NCI-H2029 treated with DMSO at 0.1 percent for 48 hours (cell line): ENCODE data around the gene ZNF518B.
A peak's percentile ranks its signal among the peaks of the same experiment; 100 is the strongest.

Experiments
- DNase-seq: peaks from one replicate; lab custom pipeline; 2025; lab: John Stamatoyannopoulos, UW

Gene ZNF518B, protein sequence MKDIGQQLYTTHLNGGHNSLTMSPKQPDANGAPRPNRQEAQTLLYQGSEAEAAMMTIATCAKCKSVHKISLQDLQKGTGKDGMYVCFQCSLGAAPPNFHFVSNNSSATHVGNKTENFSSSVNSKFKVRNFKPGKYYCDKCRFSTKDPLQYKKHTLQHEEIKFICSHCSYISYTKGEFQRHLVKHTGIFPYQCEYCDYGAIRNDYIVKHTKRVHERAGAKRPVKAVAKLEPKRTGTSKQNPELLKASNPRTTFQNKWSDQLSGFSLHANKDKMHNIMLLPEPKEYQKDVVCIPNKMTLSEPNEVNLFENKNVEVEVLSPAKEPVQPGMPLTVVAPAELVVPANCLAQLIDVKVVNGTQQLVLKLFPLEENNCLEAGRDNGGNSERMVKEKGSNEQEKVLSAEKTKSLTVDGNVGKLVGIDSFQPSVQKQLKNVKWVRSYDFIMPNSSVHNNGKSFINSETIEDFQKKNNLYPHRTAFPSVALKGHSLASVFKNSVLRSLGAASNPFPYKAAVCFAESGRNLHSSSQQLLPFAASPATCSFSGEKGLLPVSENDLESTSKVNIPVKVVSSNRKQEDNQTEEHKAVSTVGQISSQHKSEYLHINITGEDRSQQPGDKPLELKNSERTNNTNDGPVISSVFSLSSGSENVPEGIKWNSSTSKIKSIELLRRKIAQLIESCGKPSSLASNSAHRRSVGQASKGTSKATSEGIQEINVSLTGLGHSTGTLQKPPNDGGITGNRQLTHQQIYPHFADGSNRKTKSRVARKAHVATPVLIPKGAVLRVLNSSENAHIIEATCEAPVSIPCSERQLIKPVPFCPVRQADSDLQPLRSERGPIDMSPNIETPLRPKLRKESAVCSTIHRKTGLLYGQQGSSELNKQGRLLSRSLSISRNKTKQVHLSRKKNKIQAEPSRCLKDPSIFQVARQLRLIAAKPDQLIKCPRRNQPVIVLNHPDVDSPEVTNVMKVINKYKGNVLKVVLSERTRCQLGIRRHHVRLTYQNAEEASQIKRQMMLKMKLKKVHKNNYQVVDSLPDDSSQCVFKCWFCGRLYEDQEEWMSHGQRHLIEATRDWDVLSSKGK

DNA sequence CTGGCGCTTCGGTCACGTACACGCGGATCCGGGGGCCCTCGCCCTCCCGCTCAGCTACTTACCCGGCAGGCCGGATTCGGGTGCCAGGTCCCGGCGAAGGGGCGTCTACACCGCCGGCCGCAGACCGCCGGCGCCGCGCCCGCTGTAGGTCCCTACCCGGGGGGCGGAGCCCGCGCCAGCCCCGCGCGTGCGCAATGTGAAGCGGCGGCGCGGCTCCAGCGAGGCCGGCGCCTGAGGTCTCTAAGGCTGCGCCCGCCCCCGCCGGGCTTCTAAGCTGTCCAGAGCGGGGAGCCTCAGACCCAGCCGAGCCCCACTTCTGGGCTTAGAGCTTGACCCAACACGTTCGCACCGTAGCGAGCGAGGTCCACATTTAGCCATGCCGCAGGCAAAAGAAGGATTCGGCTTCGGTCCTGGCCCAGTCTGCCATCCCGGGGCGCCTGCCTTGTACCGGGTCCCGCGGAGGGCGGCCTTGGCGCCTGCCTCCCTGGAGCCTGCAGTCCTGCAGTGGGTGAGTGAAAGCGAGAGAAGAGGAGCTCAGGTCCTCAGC, at the start of gene ZNF518B:
Gene ZNF518B, minus strand, starts transcription at position 172 of the 547 bp plus-strand sequence. CDS start 11,098 bp downstream, outside the sequence.
- DNase-seq, result peak; percentile 15

DNA sequence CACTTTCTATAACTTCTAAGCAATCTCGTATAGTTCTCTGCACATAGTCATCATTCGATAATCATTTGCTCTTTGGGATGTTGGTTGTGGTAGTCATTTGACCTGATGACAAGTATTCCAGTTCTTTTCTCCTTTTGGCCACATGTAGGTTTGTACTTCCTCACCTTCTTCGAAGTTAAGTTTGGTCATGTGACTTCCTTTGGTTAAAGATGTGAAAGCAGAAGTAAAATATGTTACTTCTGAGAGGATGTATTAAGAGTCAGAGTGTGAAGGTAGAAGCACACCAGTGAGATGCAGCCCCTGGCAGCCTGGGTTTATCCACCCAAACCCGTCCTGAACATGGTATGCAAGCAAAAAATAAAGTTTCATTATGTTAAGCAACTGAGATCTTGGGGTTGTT, 48.9 kb upstream of the ZNF518B start:
- no peak for DNase-seq

DNA sequence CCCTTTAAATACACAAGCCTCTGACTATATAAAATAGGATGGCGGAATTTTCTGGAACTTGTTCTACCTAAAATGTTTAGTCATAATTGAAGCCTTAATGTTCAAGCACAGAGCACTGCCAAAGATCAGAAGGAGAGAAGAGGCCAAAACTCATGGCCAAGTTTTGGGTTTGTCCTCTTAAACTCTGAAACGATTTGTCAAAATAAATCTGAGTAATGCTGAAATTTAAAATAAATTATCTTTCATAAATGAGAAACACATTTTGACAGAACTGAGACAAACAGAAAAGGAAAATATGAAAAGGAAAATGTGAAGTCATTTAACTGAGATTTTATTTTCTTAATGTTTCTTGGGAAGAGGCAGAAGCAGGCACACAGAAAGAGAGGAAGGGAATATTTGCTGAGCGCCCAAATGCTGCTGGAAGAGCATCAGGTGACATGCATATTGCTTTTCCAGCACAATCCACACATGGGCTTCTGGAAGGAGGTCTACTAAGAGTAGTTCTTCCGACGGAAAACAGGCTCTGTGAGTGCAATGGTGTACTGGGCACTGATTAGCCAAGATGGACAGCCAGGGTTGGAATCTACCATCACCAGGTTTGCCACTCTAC, 47.4 kb upstream of the ZNF518B start:
- no peak for DNase-seq

DNA sequence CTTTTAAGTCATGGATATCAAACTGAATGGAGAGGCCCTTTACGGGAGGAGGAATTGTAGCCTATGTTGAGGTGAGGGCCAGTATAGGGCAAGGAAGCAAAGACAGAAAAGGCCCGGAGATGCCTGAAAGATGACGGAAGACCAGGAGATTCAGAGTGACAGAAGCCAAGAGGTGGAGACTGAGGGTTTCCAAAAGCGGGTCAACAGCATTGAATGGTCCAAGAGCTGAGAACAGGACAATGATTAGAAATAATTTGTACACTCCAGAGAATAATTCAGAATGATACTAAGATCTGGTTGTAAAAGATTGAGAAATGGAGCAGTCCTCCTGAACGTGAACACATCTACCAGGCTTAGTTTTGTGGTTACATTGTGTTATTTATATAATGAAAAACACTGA, 45.5 kb upstream of the ZNF518B start:
- DNase-seq, result no peak

DNA sequence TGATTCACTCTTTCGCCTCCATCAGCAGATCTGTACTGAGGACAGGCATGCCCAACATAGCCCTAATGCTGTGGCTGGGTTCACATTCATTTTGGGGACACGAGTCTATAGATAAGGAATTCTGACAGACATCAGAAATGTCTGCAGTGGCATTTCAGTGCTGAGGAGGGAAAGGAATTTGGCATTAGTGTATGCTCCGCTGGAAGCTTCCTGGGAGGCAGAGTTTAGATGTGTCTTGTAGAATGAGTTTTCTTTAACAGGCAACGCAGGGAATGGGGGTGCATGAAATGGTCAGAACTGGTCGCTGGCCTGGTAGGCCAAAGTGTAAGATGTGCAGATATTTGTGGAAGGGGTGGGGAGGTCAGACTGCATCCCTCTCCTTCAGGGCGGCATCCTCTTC, 43.5 kb upstream of the ZNF518B start:
- DNase-seq, result no peak

DNA sequence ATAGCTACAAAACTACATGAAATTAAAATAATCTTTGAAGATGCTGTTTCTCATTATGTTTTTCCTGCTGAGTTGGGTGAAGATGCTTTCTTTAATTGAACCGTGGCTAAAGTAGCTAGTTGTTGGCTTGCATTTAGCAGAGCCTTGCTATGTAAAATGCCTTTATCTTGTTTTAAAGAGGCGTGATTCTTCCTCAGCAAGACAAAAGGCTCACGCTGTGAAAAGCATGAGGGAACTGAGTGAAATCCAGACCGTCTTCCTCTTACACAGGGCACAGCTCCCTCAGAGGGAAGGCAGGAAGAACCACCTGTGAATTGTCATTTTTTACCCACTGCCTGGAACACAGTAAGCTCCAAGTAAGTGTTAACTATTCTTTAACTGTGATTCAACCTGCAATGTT, 39.0 kb upstream of the ZNF518B start:
- no peak for DNase-seq

DNA sequence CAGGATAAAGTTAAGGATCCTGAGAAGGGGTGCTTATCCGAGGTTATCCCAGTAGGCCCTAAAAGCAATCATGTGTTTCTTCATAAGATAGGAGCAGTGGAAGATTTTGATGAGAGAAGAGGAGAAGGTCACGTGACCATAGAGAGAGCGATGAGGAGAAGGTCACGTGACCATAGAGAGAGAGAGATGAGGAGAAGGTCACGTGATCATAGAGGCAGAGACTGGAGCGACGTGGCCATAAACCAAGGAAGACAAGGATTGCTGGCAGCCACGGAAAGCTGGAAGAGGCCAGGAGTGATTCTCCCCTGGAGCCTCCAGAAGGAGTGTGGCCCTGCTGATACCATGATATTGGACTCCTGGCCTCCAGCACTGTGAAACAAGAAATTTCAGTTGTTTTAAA, 38.4 kb upstream of the ZNF518B start:
- DNase-seq, result no peak

DNA sequence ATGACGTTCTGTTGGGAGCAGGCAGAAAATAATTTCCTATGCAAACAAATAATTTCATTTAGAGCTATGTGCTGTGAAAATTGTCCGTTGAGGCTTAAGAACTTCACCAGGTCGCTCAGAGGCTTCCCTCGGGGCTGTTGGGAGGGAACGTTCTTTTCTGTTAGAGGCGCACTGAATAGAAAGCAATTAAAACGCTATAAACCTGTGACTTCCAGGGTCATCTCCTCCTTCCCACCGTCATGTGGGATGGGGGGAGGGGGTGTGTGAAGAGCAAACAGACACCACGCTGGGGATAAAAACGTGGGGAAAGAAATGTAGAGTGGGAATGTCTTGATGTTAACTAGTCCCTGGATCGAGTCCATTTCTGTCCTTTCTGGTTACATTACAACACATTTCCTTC, 35.2 kb upstream of the ZNF518B start:
- DNase-seq, result no peak

DNA sequence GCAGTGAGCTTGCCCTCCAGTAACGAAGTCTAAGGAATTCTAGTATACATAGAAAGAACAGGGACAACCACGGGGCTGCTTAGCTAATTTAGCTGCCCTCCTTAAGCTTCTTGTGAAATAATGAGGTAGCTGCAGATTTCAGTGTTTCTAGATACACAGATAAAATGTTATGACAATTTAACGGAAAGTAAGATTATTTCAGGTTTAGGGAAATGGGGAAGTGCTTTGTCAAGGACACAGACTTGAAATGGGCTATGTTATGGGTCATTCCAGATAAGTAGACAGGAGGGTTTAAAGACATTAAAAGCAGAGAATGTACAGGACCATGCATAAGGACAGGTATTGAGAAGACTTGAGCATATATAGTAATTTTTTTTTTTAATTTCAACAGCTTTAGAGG, 34.2 kb upstream of the ZNF518B start:
- no peak for DNase-seq

DNA sequence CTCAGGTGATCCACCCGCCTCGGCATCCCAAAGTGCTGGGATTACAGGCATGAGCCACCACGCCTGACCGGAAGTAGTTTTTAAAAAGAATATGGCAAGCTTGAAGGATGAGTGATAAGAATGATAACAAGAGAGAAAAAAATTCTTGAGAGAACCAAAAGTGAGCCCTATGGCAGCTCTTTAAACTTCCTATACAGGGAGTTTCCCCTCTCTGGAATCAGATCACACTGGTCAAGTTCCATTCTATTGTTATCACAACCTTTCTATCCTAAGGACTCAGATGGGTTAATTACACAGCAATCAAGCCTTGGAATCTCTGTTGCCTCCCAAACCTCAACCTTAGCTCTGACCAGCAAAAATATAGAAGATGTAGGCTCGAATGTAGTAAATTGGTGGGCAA, 33.8 kb upstream of the ZNF518B start:
- DNase-seq, result no peak

DNA sequence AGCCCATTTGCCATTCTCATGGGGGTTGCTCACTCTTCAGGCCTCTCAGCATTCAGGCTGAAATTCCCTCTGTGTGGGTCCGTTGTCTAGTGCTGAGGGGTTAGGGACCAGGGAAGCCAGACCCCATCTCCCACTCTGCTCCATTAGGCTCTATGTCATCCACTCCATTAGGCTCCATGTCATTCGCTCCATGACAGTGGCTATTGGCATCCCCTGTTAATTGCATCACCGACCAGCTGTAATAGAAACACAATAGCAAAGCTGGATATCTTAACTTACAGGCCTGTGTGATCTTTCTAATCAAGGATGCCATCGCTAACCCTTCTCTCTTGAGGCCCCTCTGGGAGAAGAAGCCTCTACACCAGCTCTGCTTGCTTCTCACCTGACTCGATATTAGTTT, 25.7 kb upstream of the ZNF518B start:
- no peak for DNase-seq

DNA sequence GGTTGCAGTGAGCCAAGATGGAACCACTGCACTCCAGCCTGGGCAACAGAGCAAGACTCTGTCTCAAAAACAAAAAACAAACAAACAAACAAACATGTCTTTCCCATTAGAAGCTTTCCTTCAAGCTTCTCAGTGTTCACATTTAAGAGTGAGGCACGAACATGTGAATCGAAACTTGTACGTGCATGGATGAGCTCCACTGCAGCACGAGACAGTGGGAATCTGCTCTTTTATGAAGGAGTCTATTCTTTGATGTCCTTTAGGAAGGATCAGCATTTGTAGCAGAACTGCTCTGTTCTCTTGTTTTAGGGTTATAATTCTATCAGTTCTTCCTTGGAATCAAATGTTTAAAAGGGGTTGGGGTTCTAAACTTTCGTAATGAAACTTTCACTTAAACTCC, 23.4 kb upstream of the ZNF518B start:
- no peak for DNase-seq

DNA sequence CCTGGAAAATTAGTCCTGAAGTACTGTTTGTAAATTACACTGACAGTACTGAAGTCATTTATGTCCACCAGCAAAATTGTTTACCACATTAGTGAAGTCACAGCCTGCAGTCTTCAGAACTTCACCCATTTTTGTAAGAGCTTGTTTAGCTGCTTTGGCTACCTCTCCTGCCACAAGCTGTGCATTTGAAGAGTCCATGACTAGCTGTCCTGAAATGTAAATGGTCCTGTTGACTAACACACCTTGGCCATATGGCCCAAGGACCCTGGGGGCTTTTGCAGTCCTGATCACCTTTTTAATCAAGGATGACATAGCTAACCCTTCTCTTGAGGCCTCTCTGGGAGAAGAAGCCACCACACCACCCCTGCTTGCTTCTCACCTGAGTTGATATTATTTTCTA, 21.4 kb upstream of the ZNF518B start:
- no peak for DNase-seq

DNA sequence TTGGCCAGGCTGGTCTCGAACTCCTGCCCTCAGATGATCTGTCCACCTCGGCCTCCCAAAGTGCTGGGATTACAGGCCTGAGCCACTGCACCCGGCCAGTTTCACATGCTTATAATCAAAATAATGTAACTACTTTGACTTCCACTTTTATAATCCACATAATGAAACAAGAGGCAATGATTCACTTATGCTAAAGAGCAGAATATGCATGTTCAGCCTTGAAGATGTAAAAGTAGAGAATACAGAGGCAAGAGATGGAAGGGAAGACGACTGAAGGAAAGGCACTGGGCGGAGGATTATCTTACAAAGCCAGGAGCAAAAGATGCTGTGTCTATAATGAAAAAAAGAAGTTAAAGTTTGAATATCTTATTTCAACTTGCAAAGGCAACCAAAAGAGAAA, 13.3 kb upstream of the ZNF518B start:
- no peak for DNase-seq

DNA sequence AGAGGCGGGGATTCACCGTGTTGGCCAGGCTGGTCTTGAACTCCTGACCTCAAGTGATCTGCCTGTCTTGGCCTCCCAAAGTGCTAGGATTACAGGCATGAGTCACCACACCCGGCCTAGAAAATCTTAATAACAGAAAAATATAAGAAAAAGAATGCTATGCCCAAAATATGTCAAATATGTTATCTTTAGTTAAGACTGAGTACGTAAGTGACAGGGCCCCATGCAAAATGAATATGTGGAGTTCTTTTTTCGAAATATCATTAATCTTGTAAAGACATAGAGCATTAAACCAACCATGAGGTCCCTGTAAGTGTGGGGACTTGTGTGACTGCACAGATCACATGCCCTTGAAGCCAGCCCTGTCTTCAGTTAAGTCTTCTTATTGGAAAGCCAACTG, 8.9 kb upstream of the ZNF518B start:
- no peak for DNase-seq

DNA sequence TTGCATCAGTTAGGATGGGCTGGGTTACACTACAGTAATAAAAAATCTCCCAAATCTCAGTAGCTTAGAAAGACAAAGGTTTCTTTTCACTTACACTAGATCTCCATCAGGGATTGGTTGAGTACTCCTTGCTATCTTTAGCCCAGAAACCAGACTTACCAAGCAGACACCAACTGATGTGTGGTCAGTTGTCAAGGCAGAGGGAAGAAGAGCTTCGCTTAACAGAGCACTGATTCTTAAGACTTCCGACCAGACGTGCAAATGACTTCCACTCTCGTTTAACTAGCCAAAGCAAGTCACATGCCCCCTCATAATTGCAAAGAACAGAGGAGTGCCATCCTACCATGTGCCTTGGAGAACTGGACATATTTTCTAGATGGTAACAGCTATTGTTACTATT, 5.7 kb upstream of the ZNF518B start:
- no peak for DNase-seq

DNA sequence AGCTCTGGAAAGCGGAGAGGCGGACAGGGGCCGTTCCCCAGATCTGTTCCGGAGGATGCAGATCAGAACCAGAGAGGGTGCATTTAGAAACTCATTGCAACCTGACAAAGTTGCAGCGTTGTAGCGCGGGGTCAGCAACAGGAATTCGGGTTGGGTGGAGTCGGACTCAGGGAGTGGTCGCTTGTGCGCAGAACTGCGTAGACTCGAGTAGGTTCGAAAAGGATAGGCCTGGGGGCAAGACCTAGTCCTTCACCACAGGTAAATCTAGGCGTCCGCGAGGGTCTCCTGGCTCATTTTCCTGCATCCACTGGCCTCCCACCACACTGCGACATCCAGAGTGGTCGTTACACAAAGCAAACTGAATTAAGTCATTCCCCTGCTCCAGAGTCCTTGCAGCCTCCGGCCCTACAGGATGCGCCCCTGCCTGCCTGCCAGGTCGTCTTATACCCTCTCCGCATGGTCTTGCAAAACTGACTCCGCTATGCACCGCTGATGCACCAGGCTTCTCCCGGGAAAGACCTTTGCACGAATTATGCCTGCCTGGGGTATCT, 4.7 kb upstream of the ZNF518B start:
- no peak for DNase-seq

DNA sequence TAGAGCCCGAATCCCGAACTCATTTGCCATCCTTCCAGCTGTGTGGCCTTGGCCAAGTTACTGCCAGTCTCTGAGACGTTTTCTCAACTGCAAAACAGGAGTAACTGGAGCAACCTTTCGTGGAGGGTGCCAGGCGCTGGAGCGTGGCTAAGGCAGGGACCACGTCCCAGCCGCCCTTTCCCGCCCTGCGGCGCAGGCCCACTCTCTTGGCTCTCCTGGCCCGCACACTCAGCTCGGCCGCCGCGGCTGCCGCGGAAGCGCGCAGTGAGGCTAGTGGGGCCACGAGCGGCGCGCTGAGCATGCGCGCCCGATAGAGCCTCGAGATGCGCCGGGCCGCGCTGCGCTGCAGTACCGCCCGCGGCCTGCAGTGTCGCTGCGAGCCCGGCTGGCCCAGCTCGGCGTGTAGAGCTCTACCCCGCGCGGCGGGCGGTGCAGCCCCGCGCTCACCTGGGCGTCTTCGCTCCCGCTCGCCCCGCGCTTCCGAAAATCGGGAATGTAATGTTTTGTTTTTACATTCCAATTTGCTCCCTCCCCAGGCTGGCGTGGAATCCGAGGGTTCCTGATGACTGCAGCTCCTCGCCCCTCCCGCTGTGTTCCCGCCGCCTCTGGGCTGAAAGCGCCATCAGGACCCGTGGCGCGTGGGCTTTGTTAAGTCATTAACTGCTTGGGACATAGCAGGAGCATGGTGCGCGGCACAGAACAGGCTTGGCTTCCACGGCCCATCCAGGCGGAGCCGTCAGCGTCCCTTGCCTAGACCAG, 4.0 kb upstream of the ZNF518B start:
- DNase-seq, result no peak

DNA sequence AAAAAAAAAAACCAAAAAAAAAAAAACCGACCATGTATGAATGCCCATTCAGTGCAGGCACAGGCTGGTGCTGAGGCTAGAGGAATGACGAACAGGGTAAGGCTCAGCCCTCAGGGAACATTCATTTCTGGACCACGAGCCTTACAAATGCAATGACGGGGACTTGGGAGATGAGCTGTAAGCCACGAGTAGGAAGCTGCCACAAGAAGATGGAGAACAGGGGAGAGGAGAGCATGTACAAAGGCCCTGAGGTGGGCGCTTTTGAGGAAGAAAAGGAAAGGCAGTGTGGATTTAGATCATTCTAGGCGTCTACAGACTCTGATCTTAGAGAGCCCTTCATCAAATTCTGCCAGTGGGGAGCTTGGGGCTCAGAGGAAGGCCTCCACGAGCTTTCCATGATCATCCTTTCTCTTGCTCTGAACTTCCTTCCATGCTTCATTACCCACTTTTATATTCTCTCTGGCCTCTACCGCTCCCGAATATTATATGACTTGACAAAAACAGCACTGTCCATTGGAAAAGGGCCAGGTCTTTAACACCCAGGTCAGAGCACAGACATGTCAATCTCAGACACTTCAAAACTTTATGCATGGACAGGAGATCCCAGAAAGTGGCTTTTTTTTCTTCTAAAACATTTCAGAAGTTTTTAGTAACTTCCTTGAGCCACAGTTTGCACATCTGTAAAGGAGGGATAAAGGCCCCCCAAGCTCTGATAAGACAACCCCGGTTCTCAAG, 3.3 kb upstream of the ZNF518B start:
- no peak for DNase-seq

DNA sequence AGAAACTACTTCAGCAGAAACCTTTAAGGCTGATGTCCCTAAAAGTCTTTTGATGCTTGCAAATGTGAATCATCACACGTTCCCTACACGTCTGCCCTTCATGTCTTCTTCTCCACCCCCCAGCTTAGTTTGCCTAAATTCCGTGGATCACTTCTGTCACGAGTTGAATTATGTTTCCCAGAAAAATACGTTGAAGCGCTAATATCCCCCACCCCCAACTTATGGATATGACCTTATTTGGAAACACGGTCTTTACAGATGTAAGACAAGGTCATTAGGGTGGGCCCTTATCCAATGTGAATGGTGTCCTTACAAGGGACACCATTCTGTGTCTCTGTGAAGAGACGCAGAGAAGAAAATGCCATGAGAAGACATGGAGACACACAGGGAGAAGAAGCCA, 2.1 kb upstream of the ZNF518B start:
- DNase-seq, result no peak
